CMK (cell line): Measurements from ENCODE around the gene TBC1D22A.
"Not testable (repeated sequence)": the region's sequence is repeated elsewhere in the genome, so short reads cannot be mapped to it uniquely, and the experiment has no call there.

ENCODE experiments used
- DNase-seq: peaks from one replicate; pipeline ENCODE4 v3.0.0-alpha.2; 2010; ENCODE audit warnings: low read depth

Gene TBC1D22A

DNA sequence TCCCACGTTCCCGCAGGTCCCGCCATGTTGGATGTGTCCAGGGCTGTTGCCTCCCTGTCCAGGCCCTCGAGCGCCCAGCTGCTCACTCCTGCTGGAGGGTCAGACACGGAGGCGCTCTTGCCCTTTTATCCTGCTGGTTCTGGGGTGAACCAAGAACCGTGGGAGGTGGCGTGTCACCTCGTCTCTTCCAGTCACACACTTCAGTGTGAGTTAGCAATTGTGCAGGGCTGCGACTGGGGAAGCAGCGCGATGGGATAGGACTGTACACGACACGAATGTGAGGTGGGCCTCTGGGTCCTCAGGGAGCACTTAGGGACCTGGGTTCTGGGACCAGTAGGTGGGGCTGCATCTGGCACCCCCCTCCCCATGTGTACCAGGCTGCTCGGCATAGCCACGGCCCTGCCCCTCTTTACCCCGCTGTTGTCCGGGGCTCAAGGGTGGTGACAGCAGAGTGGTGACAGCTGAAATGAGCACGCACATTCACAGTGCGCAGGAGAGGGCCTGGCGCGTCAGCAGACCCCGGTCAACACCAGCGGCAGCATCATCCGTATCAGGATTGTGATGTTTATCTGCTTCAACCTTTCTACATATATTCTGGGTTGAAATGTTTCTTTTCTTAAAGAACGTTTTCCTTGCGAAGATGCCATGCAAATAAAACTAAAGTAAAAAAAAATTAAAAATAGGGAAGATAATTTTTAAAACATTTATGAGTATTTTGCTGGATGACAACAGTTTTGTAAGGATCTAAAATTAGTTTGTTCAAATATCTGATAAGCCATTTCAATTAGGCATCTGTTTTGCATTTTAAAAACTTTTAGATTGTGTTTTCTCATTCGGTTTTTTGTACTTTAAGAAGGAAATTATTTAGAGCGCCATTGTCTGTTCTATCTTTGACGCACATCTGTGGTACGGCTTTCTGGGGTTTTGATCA lies 210.7 kb downstream of the TBC1D22A start:
- DNase-seq, result no peak

DNA sequence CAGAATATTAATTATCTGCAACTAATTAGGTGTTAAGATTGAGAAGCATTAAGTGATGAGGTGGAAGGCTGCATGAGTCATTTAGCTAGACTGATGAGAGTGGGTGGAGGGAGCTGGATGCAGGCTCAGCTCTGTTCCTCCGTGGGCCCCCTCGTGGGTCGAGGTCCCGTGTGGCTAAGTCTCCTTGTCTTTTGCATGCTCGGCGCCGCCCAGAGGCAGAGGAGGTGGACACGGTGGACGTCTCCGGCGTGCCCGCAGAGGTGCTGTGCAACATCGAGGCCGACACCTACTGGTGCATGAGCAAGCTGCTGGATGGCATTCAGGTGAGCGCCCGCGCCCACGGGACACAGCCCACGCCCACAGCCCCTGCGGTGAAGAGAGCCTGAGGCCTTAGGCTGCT lies 211.6 kb downstream of the TBC1D22A start:
- no peak for DNase-seq

DNA sequence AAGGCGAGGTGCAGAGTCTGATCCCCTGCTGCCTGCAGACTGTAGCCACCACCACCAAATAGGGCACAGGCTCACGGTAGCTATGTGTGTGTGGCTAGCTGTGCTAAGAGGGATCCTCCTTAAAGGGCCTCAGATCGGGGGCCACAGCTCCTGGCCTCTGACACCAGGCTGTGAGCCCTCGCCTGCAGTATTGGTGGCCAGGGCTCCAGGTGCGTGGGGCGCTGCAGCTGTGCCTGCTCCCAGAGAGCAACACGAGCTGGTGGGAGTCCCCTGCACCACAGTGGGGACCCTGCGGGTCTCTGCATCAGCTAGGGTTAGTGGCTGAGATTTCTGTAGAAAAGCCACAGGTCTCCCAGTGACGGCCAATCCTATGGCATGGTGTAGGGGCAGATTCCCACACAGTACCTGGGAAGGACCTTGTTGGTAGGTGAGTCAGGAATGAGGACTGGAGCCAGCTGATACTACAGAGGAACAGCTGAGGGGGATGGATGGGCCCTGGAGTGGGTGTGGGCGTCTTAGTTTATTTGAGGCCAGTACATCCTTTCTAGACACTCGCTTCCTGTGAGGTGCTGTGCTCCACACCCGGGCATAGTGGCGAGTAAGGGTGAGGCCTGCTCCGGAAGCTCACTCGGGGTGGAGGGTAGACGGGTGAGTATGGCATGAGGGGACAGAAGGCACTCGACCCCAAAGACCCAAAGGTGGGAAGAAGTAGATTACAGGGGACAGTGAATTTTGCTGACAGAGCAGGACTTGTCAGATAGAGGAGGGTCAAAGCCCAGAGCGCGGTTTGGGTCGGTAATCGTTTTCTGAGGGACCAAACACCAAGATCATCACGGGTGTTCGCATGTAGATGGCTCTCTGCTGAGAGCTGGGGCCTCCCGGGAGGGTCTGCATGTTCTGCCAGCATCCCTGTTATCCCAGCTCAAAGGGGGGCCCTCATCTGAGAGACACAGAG lies 212.5 kb downstream of the TBC1D22A start:
- DNase-seq, result no peak

DNA sequence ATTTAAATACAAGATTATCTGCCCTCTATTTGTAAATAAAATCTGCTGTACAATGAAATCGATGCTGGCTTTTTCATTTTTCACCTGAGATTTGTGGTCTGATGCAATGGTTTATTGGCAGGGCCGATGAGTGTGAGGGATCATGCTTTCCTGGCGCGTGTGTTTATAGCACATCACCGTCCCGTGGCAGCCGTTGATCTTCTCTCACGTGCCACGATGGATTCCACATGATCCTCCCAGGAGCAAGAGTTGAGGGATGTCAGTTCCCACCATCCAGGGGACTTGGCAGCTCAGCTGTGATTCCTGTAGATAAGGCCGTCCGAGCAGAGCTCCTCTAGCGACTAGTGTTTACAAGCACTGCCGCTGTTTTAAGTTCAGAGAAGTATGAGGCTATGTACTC lies 213.7 kb downstream of the TBC1D22A start:
- DNase-seq, result no peak

DNA sequence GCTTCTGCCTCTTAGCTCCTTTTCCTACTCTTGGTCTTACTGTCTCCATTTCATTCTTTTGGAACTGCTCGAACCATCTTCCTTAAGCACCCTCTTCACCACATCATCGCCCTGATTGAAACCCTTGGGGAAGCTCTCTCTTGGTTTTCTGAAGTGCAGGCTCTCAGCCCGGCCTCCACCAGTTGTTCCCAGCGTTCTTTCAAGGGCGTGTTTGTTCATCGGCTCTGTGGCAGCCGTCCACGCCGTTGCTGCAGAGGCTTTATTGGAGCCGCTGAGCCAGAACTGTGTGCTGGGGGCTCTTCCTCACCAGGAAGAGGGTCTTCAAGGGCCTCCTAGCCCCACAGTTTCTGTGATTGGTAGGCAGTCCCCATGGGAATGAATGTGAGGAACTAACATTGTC lies 214.1 kb downstream of the TBC1D22A start:
- no peak for DNase-seq

DNA sequence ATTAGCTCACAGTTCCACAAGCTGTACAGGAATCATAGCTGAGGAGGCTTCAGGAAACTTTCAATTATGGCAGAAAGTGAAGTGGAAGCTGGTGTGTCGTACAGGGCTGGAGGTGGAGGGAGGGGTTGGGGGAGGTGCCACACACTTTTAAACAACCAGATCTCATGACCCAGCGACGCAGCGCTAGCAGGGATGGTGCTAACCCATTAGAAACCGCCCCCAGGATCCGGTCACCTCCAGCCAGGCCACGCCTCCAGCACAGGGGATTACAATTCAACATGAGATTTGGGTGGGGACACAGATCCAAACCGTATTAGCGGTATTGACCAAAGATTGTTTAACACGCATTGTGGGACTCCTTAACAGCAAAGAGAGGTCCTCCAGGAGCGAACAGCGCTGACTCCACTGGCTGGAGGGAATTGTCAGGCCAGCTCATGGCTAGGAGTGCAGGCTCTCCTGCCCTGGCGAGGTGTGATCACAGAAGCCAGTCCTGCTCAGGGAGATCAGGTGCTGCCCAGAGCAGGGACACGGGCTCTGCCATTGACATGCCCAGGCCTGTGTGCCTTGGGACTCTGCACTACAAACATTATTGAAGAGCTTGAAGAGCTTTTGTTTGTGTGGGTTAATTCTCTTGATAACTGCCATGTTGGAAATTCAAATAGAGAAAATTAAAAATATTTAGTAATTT lies 215.3 kb downstream of the TBC1D22A start:
- no peak for DNase-seq

DNA sequence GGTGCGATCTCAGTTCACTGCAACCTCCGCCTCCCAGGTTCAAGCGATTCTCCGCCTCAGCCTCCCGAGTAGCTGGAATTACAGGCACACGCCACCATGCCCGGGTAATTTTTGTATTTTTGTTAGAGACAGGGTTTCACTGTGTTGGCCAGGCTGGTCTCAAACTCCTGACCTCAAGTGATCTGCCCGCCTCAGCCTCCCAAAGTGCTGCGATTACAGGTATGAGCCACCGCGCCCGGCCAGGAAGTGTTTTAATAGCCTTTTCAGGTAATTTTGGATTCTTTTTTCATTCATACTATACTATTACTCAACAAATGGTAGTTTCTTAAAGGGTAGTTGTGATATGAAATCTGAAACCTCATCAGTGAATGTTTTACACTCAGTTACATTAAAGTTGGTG lies 216.2 kb downstream of the TBC1D22A start:
- DNase-seq, result not testable (repeated sequence)

DNA sequence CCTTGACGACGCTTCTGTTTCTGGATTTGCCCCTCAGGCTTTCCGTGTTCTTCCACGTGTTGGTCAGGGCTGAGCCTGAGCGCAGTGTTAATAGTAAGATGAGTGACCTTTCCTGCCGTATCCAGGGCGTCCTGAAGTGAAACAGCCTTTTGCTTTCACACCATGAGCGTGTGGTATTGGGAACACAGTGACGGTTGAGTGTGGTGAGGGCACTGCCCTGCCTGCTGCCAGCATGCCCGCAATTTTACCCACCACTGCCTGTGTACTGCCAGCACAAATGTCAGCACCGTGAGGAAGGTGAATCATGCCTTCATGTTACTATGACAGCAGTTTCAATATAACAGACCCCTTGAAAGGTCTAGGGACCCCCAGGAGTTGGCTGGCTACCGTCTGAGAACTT lies 217.1 kb downstream of the TBC1D22A start:
- DNase-seq, result no peak

DNA sequence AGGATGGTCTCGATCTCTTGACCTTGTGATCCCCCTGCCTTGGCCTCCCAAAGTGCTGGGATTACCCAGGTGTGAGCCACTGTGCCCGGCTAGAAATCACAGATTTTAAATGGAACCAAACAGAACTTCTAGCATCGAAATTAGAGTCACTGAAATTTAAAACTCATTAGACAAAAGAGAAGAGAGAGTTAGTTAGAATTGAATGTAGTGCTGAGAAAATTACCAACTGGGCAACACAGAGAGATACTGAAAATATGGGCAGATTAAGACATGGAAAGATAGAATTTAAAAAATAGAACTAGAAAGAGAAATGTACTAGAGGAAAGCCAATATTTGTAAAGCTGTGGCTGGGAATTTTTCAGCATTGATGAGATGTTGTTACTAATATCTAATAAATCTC lies 217.9 kb downstream of the TBC1D22A start:
- no peak for DNase-seq

DNA sequence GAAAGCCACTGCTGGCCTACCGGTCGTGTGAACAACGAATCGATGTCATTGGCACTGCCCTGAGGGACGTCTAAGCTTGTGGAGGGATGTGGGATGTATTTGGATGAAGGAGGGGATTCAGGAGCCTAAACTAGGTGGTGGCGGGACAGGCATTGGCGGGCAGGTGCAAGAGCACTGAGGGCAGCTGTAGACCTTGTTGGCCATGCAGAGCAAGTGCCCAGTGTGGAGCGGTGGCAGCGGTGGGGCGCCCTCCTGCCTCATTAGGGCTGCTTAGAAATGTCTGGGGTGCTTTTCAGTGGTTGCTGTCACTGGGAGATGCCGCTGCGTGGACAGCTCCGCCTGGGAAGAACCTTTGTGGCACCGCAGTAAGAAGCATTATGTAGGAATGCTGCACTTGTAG lies 220.2 kb downstream of the TBC1D22A start:
- DNase-seq, result no peak

DNA sequence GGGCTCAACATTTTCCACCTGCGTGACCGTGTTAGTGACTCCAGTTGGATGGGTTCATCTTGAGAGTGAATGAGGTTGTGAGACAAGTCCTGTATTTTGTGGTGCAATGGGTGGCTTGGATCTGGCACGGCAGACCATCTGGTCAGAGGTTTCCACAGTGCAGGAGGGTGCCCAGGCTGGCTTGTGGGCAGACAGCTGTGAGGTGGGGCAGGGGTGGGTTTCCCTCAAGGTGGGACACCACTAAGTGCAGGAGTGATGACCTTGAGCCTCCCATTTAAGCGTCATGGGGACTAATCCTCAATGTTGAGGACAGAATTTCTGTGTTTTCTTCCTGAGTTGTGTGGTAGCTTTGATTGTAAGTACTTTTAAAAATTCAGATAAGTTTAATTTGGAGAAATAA lies 220.6 kb downstream of the TBC1D22A start:
- DNase-seq, result no peak

DNA sequence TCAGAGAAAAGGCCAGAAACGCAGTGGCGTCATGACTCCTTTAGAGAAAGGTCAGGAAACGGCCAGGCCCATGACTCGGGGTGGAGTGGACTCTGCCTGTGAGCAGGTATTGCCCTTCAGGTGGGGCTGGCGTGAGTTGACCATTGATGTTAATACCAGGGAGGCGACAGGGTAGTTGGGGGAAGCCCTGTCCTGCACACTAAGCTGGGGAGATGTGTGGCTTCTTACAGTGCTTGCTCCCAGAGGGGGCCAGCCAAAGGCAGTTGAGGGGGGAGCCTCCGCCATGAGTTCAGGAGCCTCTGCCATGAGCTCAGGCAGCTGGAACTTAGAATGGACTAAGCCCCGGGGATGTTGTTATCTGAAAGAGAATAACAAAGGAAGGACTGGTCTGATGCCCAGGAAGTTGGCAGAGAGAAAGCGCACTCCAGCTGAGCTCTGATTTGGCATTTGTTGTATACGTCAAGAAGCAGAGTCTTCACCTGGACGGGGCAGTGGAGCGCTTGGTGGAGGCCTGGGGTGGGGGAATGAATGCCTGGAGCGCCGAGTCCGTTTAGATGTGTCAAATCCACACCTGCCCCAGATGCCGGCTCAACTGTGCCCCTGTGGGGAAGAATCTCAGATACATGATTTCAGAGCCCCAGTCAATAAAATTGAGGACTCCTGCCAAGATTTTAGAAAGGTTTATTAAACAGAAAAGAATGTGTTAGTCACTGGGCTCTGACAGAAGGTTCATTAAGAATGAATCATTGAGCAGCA lies 222.5 kb downstream of the TBC1D22A start:
- no peak for DNase-seq

DNA sequence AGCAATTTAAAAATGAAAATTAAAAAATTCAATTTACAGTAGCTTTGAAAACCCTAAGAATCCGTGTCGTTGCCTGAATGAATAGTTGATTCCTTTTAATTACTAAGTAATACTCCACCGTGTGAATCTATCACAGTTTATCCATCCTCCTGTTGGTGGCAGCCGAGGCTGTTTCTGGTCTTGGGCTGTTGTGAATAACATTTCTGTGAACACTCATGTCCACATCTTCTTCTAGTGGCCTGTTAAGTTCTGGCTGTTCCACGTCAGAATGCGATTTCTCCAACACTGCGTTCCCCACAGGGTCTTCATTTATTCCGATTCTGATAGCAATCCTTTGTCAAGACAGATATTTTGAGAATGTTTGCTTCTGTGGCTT lies 223.0 kb downstream of the TBC1D22A start:
- no peak for DNase-seq

DNA sequence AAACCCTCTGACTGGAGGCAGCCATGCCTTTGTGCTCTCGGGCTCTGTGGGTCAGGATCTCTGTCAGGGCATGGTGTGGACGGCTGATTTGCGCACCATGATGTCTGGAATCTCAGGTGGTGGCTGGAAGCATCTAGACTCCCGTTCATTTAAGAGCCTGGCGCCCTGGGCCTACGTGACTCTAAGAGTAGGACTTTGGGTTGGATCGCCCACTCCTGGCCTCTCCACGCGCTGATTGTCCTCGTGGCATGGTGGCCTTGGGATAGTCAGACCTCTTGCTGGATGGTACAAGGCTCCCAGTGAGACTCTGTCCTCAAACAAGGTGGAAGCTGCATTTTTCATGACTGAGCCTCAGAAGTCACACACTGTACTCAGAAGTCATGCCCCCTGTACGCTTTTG lies 224.3 kb downstream of the TBC1D22A start:
- no peak for DNase-seq

DNA sequence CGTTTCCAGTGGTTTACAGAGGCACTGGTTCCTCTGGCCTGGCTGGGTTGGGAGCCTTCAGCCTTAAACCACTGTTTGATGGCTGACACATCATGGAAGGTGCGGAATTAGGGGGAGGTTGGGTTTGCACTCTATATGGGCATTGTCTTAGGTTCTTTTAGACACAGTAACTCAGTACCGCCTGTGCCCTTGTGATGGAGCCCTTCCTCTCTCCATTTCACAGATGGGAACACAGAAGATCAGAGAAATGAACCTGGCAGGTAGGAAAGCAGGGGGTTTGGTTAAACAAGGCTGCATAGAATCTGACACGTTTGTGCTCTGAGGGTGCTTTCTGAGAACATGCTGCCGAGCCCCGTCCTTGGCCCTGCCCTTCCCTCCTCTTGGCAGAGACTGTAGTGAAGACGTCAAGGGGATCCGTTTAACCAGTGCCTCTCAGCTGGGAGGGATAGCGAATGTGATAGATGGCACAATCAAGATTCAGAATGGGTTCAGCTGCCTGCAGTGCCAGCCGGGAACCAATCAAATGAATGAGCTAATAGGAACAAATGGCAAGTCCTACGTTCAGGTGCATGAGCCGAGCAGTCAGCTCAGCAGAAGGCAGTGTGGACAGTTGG lies 228.6 kb downstream of the TBC1D22A start:
- no peak for DNase-seq

DNA sequence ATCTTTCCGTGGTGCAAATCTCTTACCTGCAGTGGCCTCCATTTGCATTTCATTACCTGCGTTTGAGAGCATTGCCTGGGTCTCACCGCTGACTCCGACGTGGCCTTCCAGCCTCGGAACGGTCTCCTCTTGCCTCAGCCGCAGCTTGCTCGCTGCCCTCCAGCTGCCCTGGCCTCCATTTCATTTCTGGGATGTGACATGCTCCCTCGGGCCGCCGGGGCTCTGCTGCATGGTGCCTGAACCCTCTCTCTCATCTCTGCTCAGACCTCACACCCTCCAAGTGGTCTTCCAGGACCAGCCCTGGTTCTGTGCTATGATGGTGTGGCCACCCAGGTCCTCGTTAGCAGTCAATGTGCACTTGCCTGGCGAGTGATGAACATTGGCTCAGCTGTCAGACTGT lies 229.2 kb downstream of the TBC1D22A start:
- no peak for DNase-seq

DNA sequence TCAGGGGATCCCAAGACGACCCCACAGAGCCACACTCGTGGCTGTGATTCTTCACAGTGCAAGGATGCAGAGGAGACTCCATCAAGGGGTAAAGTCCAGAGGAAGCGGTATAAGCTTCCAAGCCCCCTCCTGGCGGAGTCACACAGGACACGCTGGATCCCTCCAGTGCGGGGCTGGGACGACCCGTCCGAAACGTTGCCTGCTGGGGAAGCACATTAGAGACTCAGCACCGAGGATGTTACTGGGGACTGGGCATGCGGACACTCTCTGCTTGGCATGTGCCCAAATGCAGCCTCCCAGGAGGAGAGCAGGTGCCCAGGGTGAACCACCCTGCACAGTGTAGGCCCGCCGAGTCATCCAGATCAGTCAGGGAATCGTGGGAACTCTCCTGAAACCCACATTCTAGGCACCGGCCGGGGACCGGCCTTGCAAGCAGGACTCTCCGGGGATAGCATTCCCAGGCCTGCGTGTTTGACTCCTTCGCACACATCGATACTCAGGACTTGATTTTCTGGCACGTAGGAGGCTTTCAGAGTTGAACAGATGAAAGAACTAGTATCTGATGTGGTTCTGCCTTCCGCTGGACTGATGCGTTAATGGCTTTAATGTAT lies 229.8 kb downstream of the TBC1D22A start:
- DNase-seq, result no peak

DNA sequence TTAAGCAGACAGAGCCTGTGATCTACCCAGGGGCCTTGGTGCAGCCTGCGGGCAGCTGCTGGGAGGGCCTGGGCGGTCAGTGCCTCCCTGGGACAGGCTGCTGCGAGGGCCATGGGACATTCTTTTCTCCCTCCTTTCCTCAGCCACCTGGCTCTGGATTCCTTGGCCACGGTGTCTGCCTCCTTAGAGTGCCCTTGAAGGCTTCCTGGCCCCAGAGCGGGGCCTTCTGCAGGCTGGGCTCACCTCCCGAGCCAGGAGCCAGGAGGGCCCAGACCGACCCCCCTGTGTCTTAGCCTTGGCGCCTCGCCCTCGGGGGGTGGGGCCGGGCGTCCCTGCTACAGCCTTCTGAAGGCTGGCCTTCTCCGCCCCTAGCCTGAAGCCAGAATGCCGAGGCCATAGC lies 231.2 kb downstream of the TBC1D22A start:
- no peak for DNase-seq

DNA sequence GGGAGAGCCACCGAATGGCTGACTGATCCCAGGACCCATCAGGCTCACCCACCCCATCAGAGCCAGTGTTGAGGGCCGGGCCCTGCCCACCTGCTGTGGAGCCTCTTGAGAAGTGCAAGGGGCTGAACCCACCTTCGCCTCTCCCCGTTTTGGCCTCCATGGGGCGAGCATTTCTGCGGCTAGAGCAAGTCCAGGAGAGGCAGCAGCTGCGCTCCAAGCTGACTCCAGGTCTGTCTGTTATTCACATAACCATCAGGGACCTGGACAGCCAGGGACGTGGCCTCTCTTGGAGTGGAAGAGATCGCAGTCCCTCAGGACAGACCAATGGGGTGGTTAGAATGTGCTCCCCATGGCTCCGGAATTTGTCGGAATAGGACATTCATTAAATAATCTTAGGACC lies 231.8 kb downstream of the TBC1D22A start:
- DNase-seq, result no peak

DNA sequence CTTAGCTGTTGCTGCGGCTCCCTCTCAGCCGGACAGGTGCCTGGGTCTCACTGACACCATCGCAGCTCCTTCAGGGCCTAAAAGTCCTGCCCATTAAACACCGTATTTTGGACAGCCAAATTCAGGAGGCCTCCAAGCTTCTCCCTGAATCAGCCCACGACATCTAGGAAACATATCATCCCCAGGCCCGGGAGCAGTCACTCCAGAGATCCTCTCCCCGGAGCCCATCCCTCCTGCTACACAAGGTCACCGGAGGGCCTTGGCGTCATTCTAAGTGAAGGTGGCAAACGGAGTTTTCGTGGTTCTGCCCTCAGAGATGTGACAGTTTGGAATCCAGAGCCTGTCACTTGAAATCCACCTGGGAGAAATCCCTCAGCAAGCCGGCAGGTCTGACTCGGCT lies 232.5 kb downstream of the TBC1D22A start:
- DNase-seq, result no peak
